Tibial nerve (tissue), 4 donors: ENCODE results near the gene MTHFD1.

Experiments
- CTCF ChIP-seq, 5 experiments: fragments of 200-600 bp in 3 of 5; fragments of 450-650 bp in 2 of 5; sonication (generic) in 3 of 5; IDR thresholded peaks; one replicate each; pipeline ENCODE4 v1.5.1; 2016 to 2019; ENCODE audit warnings: antibody characterized with exemption in 5 of 5, mild to moderate bottlenecking in 3 of 5, moderate library complexity in 2 of 5
- EP300 ChIP-seq, 2 donors: sonication (generic); formaldehyde crosslinking; IDR thresholded peaks; one replicate each; pipeline ENCODE4 v1.6.1; 2017; ENCODE audit warnings: antibody characterized with exemption in 2 of 2, mild to moderate bottlenecking in 1 of 2
- POLR2A ChIP-seq, 2 donors: fragments of 450-650 bp; IDR thresholded peaks; one replicate each; pipeline ENCODE4 v1.6.1; 2017; ENCODE audit warnings: antibody characterized with exemption in 2 of 2, mild to moderate bottlenecking in 2 of 2, moderate library complexity in 2 of 2

DNA sequence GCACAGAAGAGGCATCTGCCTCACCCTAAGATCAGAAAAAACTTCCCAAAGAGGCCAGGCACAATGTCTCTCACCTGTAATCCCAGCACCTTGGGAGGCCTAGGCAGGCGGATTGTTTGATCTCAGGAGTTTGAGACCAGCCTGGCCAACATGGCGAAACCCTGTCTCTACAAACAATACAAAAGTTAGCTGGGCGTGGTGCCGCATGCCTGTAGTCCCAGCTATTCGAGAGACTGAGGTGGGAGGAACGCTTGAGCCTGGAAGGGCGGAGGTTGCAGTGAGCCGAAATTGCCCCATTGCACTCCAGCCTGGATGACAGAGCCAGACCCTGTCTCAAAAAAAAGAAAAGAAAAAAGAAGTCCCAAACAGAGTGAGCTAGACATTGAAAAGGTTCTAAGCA is 120.9 kb downstream of the MTHFD1 start:
- TF ChIP-seq CTCF (IDR thresholded peaks at IDR 0.05) (no peak), POLR2A (IDR thresholded peaks at IDR 0.05) (no peak), EP300 (IDR thresholded peaks at IDR 0.05) (no peak)
